Umbilical cord (tissue), 2 donors: ENCODE results near the gene SETD7. TPM values are rescaled to one million over a fixed set of nuclear protein-coding genes. Genes with fewer than 3 reads are reported as not detected.

Source experiments
- DNase-seq: peaks from one replicate; pipeline ENCODE4 v3.0.0-alpha.2; 2015; ENCODE audit warnings: low spot score
- total RNA-seq: library from RNA; depleted of rRNA; stranded (reverse); fragments of >200 nt; gene quantifications from one replicate; pipeline ENCODE4 v1.2.3, GENCODE V29; 2014; ENCODE audit warnings: low replicate concordance; ENCODE audit not compliant: insufficient read depth

The SETD7 gene
- total RNA-seq, result 122 TPM

- DNase-seq, result peak; percentile 94
Observed at GRCh38 chr4:139556071-139556723, at the start of gene SETD7. SETD7 (minus strand) TSS chr4:139556219; CDS start chr4:139556137, 82 bp downstream.

DNA sequence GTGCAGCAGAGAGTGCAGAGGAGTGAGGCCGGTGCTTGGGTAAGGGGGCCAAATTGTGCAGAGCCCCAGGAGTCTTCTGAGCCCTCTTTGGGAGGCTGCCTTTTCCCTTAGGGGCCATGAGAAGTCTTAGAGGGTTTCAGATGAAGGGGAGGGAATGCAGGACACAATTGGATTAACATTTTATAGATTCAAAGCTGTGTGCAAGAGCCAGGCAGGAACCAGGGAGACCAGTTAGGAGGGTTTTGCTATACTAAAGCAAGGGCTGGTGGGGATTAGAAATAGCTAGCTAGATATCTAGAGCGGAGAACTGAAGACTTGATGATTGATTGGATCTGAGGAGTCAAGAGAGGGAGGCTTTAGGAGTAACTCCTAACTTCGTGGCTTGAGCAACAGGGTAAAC, 49.5 kb upstream of the SETD7 start:
- DNase-seq, result no peak

DNA sequence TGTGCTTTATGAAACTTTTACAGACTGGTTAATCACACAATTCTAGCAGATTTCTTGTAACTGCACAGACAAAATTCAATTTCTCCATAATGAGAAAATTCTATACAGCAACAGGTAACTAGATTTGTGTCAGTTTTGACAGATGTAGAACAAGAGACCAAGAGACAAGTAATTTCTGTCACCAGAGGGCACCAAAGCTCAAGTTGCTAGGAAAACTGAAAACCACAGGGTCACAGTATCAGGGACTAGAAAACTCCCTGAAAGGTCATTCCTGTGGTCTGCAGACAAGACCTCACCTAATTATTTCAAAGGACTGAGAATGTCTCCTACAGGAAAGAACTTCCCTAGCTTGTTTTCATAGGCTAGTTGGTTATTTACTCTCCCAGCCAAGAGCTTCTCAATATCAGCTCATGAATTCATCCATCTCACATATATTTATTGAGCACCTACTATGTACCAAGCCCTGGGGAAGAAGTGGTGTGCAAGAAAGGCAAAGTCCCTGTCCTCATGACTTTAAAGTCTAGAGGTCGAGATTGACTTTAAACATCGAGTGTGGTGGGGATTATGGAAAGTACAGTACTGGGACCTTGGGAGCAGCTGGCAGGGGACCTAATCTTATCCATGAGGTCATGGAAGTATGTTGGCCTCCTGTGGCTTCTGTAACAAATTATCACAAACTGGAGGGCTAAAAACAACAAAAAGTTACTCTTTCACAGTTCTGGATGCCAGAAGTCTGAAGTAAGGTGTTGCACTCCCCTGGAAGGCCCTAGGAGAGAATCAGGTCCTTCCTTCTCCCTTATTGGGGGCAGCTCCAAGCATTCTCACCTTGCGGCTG, 47.8 kb upstream of the SETD7 start:
- peak; percentile 75 for DNase-seq

- DNase-seq, result no peak
Observed at GRCh38 chr4:139602776-139603360, 46.8 kb upstream of the SETD7 start.

DNA sequence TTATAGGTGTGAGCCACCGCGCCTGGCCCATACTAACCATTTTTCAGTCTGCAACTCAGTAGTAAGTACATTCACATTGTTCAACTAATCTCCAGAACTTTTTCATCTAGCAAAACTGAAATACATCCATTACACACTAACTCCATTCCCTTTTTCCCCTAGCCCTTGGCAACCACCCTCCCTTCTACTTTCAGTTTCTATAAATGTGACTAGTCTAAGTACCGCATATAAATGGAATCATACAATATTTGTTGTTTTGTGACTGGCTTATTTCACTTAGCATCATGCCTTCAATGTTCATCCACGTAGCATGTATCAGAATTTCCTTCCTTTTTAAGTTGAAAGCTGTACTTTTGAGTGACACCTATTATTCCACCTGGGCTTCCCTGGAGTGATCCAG, 44.6 kb upstream of the SETD7 start:
- DNase-seq, result no peak

DNA sequence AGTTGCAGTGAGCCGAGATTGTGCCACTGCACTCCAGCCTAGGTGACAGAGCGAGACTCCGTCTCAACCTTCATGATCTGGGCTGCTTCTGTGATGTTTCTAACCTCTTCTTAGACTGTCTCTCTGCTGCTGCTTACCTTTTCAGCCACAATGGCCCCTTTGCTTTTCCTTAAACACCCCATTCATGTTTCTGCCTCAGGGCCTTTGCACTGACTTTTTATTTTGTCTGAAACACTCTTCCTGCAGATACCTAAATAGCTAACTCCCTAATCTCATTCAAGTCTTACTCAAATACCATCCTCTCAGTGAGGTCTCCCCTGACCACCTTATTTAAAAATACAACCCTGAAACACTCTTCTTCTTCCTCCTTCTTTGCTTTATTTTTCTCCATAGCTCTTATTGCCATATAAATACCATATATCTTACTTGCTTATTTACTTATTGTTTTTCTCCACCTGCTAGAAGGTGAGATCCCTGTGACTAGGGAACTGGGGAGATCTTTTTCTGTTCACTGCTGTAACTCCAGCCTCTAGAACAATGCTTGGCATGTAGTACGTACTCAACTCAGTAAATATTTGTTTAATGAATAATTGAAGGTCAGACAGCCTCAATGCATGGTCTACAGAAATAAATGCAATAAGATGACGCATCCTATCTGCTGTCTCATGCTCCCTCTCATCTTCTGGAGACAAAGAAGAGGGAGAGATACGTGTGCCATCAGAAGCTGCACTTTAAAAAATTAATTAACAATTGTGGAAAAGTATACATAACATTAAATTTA, 43.8 kb upstream of the SETD7 start:
- DNase-seq, result no peak

DNA sequence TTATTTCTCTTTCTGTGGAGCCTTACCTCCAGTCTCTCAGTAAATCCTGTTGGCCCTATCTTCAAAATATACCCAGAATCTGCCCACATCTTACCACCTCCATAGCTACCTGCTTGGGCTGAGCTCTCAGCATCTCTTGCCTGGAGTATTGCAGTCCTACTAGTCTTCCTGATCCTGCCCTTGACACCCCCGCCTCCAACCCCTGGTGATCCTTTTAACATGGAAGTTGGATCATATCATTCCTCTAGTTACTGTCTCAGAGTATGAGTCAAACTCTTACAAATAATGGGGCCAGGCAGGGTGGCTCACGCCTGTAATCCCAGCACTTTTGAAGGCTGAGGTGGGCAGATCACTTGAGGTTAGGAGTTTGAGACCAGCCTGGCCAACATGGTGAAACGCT, 43.1 kb upstream of the SETD7 start:
- DNase-seq, result no peak

DNA sequence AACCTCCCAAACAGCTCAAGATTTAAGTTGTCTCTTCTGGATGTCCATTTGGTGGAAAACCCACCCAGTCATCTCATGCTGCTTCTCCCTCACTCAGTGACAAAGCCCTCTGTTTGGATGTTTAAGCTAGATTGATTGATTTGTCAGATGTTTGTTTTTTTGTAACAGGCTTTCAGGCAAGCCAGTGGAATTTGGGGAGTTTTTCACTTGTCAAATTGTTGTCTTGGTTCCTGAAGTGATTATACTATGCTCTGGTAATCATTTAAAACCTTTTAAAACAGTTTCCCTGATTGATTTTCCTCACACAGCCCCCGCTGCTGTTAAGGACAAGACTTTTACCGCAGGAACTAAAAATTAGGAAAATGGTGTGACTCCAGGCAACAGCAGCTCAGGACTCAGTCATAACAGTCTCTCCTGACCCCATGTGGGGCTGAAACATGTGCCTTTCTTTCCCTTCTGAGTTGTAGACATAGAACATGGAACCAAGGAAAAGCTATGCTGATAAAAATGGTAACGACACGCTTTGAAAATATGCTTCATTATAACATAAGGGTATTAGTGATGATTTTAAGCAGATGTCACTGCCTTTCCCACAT, 40.8 kb upstream of the SETD7 start:
- no peak for DNase-seq

- peak; percentile 26 for DNase-seq
Observed at GRCh38 chr4:139596034-139596683, 40.1 kb upstream of the SETD7 start.

- no peak for DNase-seq
Observed at GRCh38 chr4:139594591-139595185, 38.7 kb upstream of the SETD7 start.

GRCh38 chr4:139593091-139593564, 37.1 kb upstream of the SETD7 start:
- peak; percentile 60 for DNase-seq

DNA sequence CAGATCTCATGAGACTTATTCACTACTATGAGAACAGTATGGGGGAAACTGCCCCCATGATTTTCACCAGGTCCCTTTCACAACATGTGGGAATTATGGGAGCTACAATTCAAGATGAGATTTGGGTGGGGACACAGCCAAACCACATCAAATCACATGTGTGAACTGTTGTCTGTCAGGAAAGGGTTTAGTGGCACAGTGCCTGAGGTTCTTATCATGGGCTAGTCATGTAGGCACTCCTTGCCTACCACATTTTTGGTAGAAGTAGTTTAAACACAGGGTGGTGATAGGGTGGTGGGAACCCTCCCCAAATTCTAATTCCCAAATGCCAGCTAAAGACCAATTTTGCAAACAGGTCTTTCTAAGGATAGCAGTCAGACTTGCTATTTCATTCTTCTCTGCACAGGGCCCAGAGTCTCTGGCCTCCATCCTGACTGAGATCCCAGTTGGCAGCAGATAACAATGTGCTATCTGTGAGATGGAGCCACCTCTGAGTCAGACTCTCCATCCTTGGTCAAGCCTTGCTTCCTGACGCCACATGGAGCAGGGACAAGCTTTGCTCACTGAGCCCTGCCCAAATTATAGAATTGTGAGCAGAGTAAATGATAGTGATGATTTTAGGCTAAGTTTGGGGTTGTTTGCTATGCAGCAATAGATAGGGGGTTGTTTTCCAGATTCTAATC, 33.5 kb upstream of the SETD7 start:
- DNase-seq, result peak; percentile 43

- DNase-seq, result peak; percentile 26
Observed at GRCh38 chr4:139587446-139587845, 31.4 kb upstream of the SETD7 start.

GRCh38 chr4:139585473-139585872, 29.5 kb upstream of the SETD7 start:
- DNase-seq, result no peak

- no peak for DNase-seq
Observed at GRCh38 chr4:139584784-139585183, 28.8 kb upstream of the SETD7 start.

- DNase-seq, result peak; percentile 20
Observed at GRCh38 chr4:139584013-139584412, 28.0 kb upstream of the SETD7 start.

DNA sequence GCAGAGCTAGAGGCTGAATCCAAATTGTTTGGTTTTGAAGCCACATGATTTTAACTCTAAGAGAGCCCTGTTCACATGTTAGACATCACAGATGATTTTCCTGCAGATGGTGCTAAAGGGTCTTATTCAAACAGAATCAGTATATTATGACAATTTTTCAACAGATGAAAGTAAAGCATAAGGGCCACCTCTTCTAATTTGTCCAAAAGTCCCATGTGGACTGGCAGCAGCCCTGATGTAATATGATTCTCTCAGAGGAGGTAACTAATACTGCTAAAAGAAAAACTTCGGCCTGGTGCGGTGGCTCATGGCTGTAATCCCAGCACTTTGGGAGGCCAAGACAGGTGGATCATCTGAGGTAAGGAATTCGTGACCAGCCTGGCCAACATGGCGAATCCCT, 26.0 kb upstream of the SETD7 start:
- DNase-seq, result no peak

DNA sequence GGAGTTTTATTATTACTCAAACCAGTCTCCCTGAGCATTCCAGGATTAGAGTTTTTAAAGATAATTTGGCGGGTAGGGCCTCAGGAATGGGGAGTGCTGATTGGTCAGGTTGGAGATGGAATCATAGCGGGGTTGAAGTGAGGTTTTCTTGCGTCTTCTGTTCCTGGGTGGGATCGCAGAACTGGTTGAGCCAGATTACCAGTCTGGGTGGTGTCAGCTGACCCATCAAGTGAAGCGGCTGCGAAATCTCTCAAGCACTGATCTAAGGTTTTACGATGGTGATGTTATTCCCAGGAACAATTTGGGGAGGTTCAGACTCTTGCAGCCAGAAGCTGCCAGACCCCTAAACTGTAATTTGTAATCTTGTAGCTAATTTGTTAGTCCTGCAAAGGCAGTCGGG, 25.1 kb upstream of the SETD7 start:
- peak; percentile 48 for DNase-seq

- no peak for DNase-seq
Observed at GRCh38 chr4:139576219-139576618, 20.2 kb upstream of the SETD7 start.

GRCh38 chr4:139575072-139575471, 19.1 kb upstream of the SETD7 start:
- DNase-seq, result no peak
